ENCODE data around the gene PCSK4.

GRCh38 chr19:1503925-1504773 is 14.0 kb upstream of the PCSK4 start:
- no peak for TF ChIP-seq POLR2A (IDR thresholded peaks at IDR 0.05; ENCODE audit: low read length)
- TF ChIP-seq GATA1 (IDR thresholded peaks at IDR 0.05; ENCODE audit: low read depth, low read length) = no peak

Data from erythroblast (primary cell).